NCI-H69 (cell line): ENCODE data around the gene GGTA1.

Source experiments
- DNase-seq: peaks from one replicate; lab custom pipeline; 2025; lab: John Stamatoyannopoulos, UW

GGTA1 gene

GRCh38 chr9:121499177-121499426 lies 542 bp downstream of the GGTA1 start:
- no peak for DNase-seq

GRCh38 chr9:121498487-121499176 lies 1.0 kb downstream of the GGTA1 start:
- DNase-seq: peak; percentile 57

- DNase-seq: peak; percentile 93
Measured at GRCh38 chr9:121498150-121498486, 1.5 kb downstream of the GGTA1 start.

GRCh38 chr9:121495976-121496375 lies 3.7 kb downstream of the GGTA1 start:
- no peak for DNase-seq

GRCh38 chr9:121494192-121494591 lies 5.5 kb downstream of the GGTA1 start:
- DNase-seq: no peak

GRCh38 chr9:121491111-121491510 lies 8.5 kb downstream of the GGTA1 start:
- DNase-seq: no peak

GRCh38 chr9:121489344-121489743 lies 10.3 kb downstream of the GGTA1 start:
- DNase-seq: no peak

GRCh38 chr9:121486043-121486442 lies 13.6 kb downstream of the GGTA1 start:
- no peak for DNase-seq

GRCh38 chr9:121485623-121486022 lies 14.0 kb downstream of the GGTA1 start:
- no peak for DNase-seq

- DNase-seq: no peak
Measured at GRCh38 chr9:121484651-121485446, 14.8 kb downstream of the GGTA1 start.

- no peak for DNase-seq
Measured at GRCh38 chr9:121483473-121484031, 16.1 kb downstream of the GGTA1 start.

- DNase-seq: peak; percentile 82
Measured at GRCh38 chr9:121483049-121483448, 16.6 kb downstream of the GGTA1 start.

- DNase-seq: peak; percentile 56
Measured at GRCh38 chr9:121478816-121479676, 20.6 kb downstream of the GGTA1 start.

GRCh38 chr9:121476156-121476555 lies 23.5 kb downstream of the GGTA1 start:
- no peak for DNase-seq

GRCh38 chr9:121474231-121474947 lies 25.3 kb downstream of the GGTA1 start:
- DNase-seq: no peak

- no peak for DNase-seq
Measured at GRCh38 chr9:121473229-121473628, 26.4 kb downstream of the GGTA1 start.

- DNase-seq: no peak
Measured at GRCh38 chr9:121472446-121472845, 27.2 kb downstream of the GGTA1 start.

- no peak for DNase-seq
Measured at GRCh38 chr9:121466142-121466541, 33.5 kb downstream of the GGTA1 start.

- no peak for DNase-seq
Measured at GRCh38 chr9:121464968-121465367, 34.7 kb downstream of the GGTA1 start.

- peak; percentile 52 for DNase-seq
Measured at GRCh38 chr9:121463026-121463807, 36.4 kb downstream of the GGTA1 start.

GRCh38 chr9:121459513-121459912 lies 40.1 kb downstream of the GGTA1 start:
- no peak for DNase-seq
